Measurements from ENCODE around the gene HNRNPUL2. TPM values are rescaled to one million over a fixed set of nuclear protein-coding genes. Genes with fewer than 3 reads are reported as not detected.

The HNRNPUL2 gene
- total and polyA plus RNA-seq, 2 donors (not counting 1 experiment from before 2014, with no cell fraction given) = 14.6 to 70.4 TPM

- Histone ChIP-seq H3K36me3 (replicated peaks in 1 of 2; ENCODE audit: control extremely low read depth in 1 of 2, control insufficient read depth in 1 of 2, extremely low read depth in 1 of 2, insufficient read depth in 2 of 2, low read length in 1 of 2) (peaks cover 6 to 92% of the 10 kb centered on the region in 2 experiments), H3K4me3 (ENCODE audit: control extremely low read depth in 1 of 5, extremely low read depth in 1 of 5, insufficient read depth in 1 of 5, low read depth in 2 of 5, low read length in 4 of 5) (no peak overlapping the region), H3K4me2 (replicated peaks; ENCODE audit: low read depth, low read length, poor library complexity, severe bottlenecking) (no peak overlapping the region), H3K27ac (ENCODE audit: low read length in 2 of 2) (no peak overlapping the region), H3K27me3 (replicated peaks in 1 of 4; ENCODE audit: control extremely low read depth in 1 of 4, control insufficient read depth in 3 of 4, insufficient read depth in 4 of 4, low read length in 3 of 4) (no peaks in the 10 kb centered on the region), H3K9ac (ENCODE audit: low read length) (no peak overlapping the region), H2AFZ (ENCODE audit: insufficient read depth, low read depth, low read length, poor library complexity, severe bottlenecking) (no peak overlapping the region), H4K20me1 (ENCODE audit: control insufficient read depth, insufficient read depth, low read length, poor library complexity, severe bottlenecking) (peaks cover 15% of the 10 kb centered on the region), H3K4me1 (ENCODE audit: control insufficient read depth in 2 of 2, insufficient read depth in 2 of 2, low read length in 2 of 2) (peaks cover 0 to 5% of the 10 kb centered on the region in 2 donors), H3K79me2 (ENCODE audit: control insufficient read depth, insufficient read depth, low read length) (peaks cover 62% of the 10 kb centered on the region), H3K9me3 (ENCODE audit: control extremely low read depth in 1 of 3, control insufficient read depth in 2 of 3, insufficient read depth in 1 of 3, low read length in 2 of 3) (no peaks in the 10 kb centered on the region)
- no peaks in the 10 kb centered on the region for H3K9me3 Mint-ChIP-seq (ENCODE audit: insufficient read depth)
- no peak overlapping the region for H3K4me3 Mint-ChIP-seq
- DNase-seq (no peak), ATAC-seq (ENCODE audit: low read depth) (no peak)
- ChIA-PET CTCF (no interaction called here), POLR2A (no interaction called here)
- no peak overlapping the region for H3K27ac Mint-ChIP-seq
- 95% methylated on average over 10 of the region's 11 CpGs for WGBS (ENCODE audit: insufficient coverage)
- no peaks in the 10 kb centered on the region for H3K27me3 Mint-ChIP-seq
- no peak for TF ChIP-seq EZH2 (IDR thresholded peaks at IDR 0.05; ENCODE audit: borderline replicate concordance, insufficient read depth, low read depth, low read length, poor library complexity, severe bottlenecking)
- TF ChIP-seq CTCF (IDR thresholded peaks at IDR 0.05) = no peak
- H3K4me1 Mint-ChIP-seq = peaks cover 21% of the 10 kb centered on the region
- intact Hi-C loops (cut with micrococcal nuclease) = no loop called here
Observed at GRCh38 chr11:62716816-62717215, 10.4 kb downstream of the HNRNPUL2 start.

- H3K4me2 ChIP-seq (replicated peaks; ENCODE audit: low read depth, low read length, poor library complexity, severe bottlenecking) = no peak overlapping the region
- peaks cover 0 to 5% of the 10 kb centered on the region in 2 donors for H3K4me1 ChIP-seq (ENCODE audit: control insufficient read depth in 2 of 2, insufficient read depth in 2 of 2, low read length in 2 of 2)
- Mint-ChIP-seq H3K4me3 (no peak overlapping the region), H3K27me3 (no peaks in the 10 kb centered on the region), H3K9me3 (ENCODE audit: insufficient read depth) (no peaks in the 10 kb centered on the region), H3K4me1 (peaks cover 20% of the 10 kb centered on the region), H3K27ac (no peak overlapping the region)
- ChIA-PET POLR2A (no interaction called here), CTCF (no interaction called here)
- DNase-seq (no peak), ATAC-seq (ENCODE audit: low read depth) (no peak)
- no peak for TF ChIP-seq CTCF (IDR thresholded peaks at IDR 0.05)
- TF ChIP-seq EZH2 (IDR thresholded peaks at IDR 0.05; ENCODE audit: borderline replicate concordance, insufficient read depth, low read depth, low read length, poor library complexity, severe bottlenecking) = no peak
- no peak overlapping the region for H3K4me3 ChIP-seq (ENCODE audit: control extremely low read depth in 1 of 5, extremely low read depth in 1 of 5, insufficient read depth in 1 of 5, low read depth in 2 of 5, low read length in 4 of 5)
- H4K20me1 ChIP-seq (ENCODE audit: control insufficient read depth, insufficient read depth, low read length, poor library complexity, severe bottlenecking) = peaks cover 12% of the 10 kb centered on the region
- H3K79me2 ChIP-seq (ENCODE audit: control insufficient read depth, insufficient read depth, low read length) = peaks cover 56% of the 10 kb centered on the region
- WGBS (ENCODE audit: insufficient coverage) = no CpG with 5 or more reads among the region's 5 CpGs
- H3K27ac ChIP-seq (ENCODE audit: low read length in 2 of 2) = no peak overlapping the region
- no peak overlapping the region for H2AFZ ChIP-seq (ENCODE audit: insufficient read depth, low read depth, low read length, poor library complexity, severe bottlenecking)
- H3K36me3 ChIP-seq (replicated peaks in 1 of 2; ENCODE audit: control extremely low read depth in 1 of 2, control insufficient read depth in 1 of 2, extremely low read depth in 1 of 2, insufficient read depth in 2 of 2, low read length in 1 of 2) = peaks cover 6 to 91% of the 10 kb centered on the region in 2 experiments
- no peaks in the 10 kb centered on the region for H3K9me3 ChIP-seq (ENCODE audit: control extremely low read depth in 1 of 3, control insufficient read depth in 2 of 3, insufficient read depth in 1 of 3, low read length in 2 of 3)
- intact Hi-C loops (cut with micrococcal nuclease) = no loop called here
- H3K9ac ChIP-seq (ENCODE audit: low read length) = no peak overlapping the region
- H3K27me3 ChIP-seq (replicated peaks in 1 of 4; ENCODE audit: control extremely low read depth in 1 of 4, control insufficient read depth in 3 of 4, insufficient read depth in 4 of 4, low read length in 3 of 4) = no peaks in the 10 kb centered on the region
Observed at GRCh38 chr11:62716206-62716605, 11.1 kb downstream of the HNRNPUL2 start.

Measured in B cell (primary cell).